HepG2 (cell line): ENCODE results near the gene MAP7D3. TPM values are rescaled to one million over a fixed set of nuclear protein-coding genes. Genes with fewer than 3 reads are reported as not detected.

Experiments used
- ATAC-seq: fragments of 200-7000 bp; cut with Tn5 transposase; 3 replicates; pipeline ENCODE4 v1.9.1; 2020; ENCODE audit warnings: mild to moderate bottlenecking, moderate library complexity
- Bru-seq: library from RNA; stranded (reverse); fragments of 400-500 nt; gene quantifications from one replicate; lab custom pipeline; 2021; lab: Mats Ljungman, UMichigan
- BruChase-seq, 2 experiments: library from RNA; stranded (reverse); fragments of 400-500 nt; gene quantifications; one replicate each; lab custom pipeline; 2021; lab: Mats Ljungman, UMichigan
- BruUV-seq: library from RNA; stranded (reverse); fragments of 400-500 nt; replicated peaks from 2 replicates; lab custom pipeline; 2021; lab: Mats Ljungman, UMichigan
- CTCF ChIA-PET: fragments of 300-600 bp; formaldehyde crosslinking; extraction: SDS; loops from one replicate; lab custom pipeline; 2021; ENCODE audit warnings: low total read pairs, inconsistent platforms, low intra/inter-chr PET ratio; lab: Yijun Ruan, JAX
- POLR2A ChIA-PET: fragments of 350-600 bp; sonication (Branson Sonifier 250); formaldehyde crosslinking; loops from one replicate; lab custom pipeline; 2020; ENCODE audit warnings: antibody characterized with exemption, inconsistent platforms; lab: Yijun Ruan, JAX
- DNase-seq: peaks from one replicate; pipeline ENCODE4 v3.0.0-alpha.2; 2015; ENCODE audit warnings: low spot score
- FAIRE-seq: peaks from 3 replicates; lab custom pipeline; 2011; peaks lifted over from hg19 to GRCh38; lab: Jason Lieb, UNC
- H2AFZ ChIP-seq: one replicate; pipeline ENCODE4 v1.6.1; 2011; ENCODE audit warnings: low read length, inconsistent platforms
- H3K27ac ChIP-seq: fragments of 300-600 bp; 3 replicates; pipeline ENCODE4 v1.8.0; 2011; ENCODE audit warnings: mixed run types, mild to moderate bottlenecking, mixed read lengths, low read length, inconsistent platforms; ENCODE audit not compliant: insufficient read depth; ENCODE audit errors: extremely low read length
- H3K27me3 ChIP-seq, 2 experiments: fragments of 200-600 bp in 1 of 2; 2 replicates in 1 of 2; 3 replicates in 1 of 2; pipeline versions ENCODE4 v1.6.0 to v1.8.0; 2011; ENCODE audit warnings: low read length in 2 of 2, mild to moderate bottlenecking in 2 of 2, moderate library complexity in 2 of 2, inconsistent platforms in 1 of 2; ENCODE audit not compliant: insufficient read depth in 2 of 2, control insufficient read depth in 1 of 2
- H3K36me3 ChIP-seq, 2 experiments: fragments of 200-600 bp in 1 of 2; replicated peaks in 1 of 2; 2 replicates in 1 of 2; 3 replicates in 1 of 2; pipeline versions ENCODE4 v1.5.1 to v1.8.0; 2011; ENCODE audit warnings: low read length in 2 of 2, inconsistent platforms in 1 of 2; ENCODE audit not compliant: insufficient read depth in 2 of 2, control insufficient read depth in 1 of 2
- H3K4me1 ChIP-seq: 2 replicates; pipeline ENCODE4 v1.5.1; 2012; ENCODE audit warnings: low read length, inconsistent platforms; ENCODE audit not compliant: insufficient read depth
- H3K4me2 ChIP-seq: 2 replicates; pipeline ENCODE4 v1.6.0; 2011; ENCODE audit warnings: low read depth, low read length, inconsistent platforms
- H3K4me3 ChIP-seq, 3 experiments: fragments of 200-600 bp in 1 of 3; sonication (generic), shearing (Covaris generic) in 1 of 3; replicated peaks in 1 of 3; 2 replicates each; pipeline ENCODE4 v1.5.1; 2011 to 2016; ENCODE audit warnings: low read length in 3 of 3, inconsistent platforms in 2 of 3, low read depth in 2 of 3, mild to moderate bottlenecking in 2 of 3, control low read depth in 1 of 3, mixed read lengths in 1 of 3; ENCODE audit not compliant: insufficient read depth in 1 of 3
- H3K79me2 ChIP-seq: one replicate; pipeline ENCODE4 v1.6.1; 2011; ENCODE audit warnings: low read length, inconsistent platforms; ENCODE audit not compliant: insufficient read depth
- H3K9ac ChIP-seq: 2 replicates; pipeline ENCODE4 v1.6.0; 2011; ENCODE audit warnings: mild to moderate bottlenecking, low read depth, low read length, inconsistent platforms; ENCODE audit not compliant: insufficient read depth
- H3K9me3 ChIP-seq: 2 replicates; pipeline ENCODE4 v1.5.1; 2012; ENCODE audit warnings: mild to moderate bottlenecking, low read length
- H4K20me1 ChIP-seq: 2 replicates; pipeline ENCODE4 v1.6.0; 2011; ENCODE audit warnings: inconsistent platforms, mild to moderate bottlenecking, low read length, moderate library complexity; ENCODE audit not compliant: insufficient read depth
- ATRX ChIP-seq: sonication (generic); formaldehyde crosslinking; IDR thresholded peaks from 2 replicates; pipeline ENCODE4 v1.4.0; 2020; ENCODE audit warnings: missing genetic modification reagents, borderline replicate concordance
- EED ChIP-seq: sonication (generic); formaldehyde crosslinking; IDR thresholded peaks from 2 replicates; pipeline ENCODE4 v1.5.0; 2020; ENCODE audit warnings: mild to moderate bottlenecking, missing genetic modification reagents
- FOXA3 ChIP-seq: IDR thresholded peaks from 2 replicates; pipeline ENCODE4 v1.6.1; 2016; ENCODE audit warnings: missing genetic modification reagents, missing compliant biosample characterization
- KLF13 ChIP-seq: sonication (generic); formaldehyde crosslinking; IDR thresholded peaks from 2 replicates; pipeline ENCODE4 v1.4.0; 2020; ENCODE audit warnings: mild to moderate bottlenecking, missing genetic modification reagents
- MIXL1 ChIP-seq: IDR thresholded peaks from 2 replicates; pipeline ENCODE4 v1.6.1; 2016
- PHF8 ChIP-seq: sonication (generic); formaldehyde crosslinking; IDR thresholded peaks from 2 replicates; pipeline ENCODE4 v1.5.0; 2020; ENCODE audit warnings: missing genetic modification reagents
- ZNF256 ChIP-seq: sonication (generic); formaldehyde crosslinking; conservative IDR thresholded peaks from 2 replicates; pipeline ENCODE4 v1.4.0; 2020; ENCODE audit warnings: missing genetic modification reagents
- ZNF816 ChIP-seq: sonication (generic); formaldehyde crosslinking; IDR thresholded peaks from 2 replicates; pipeline ENCODE4 v1.8.0; 2022; ENCODE audit warnings: missing genetic modification reagents, mild to moderate bottlenecking, borderline replicate concordance
- ZSCAN12 ChIP-seq: sonication (generic); formaldehyde crosslinking; IDR thresholded peaks from 2 replicates; pipeline ENCODE4 v1.9.0; 2021; ENCODE audit warnings: mild to moderate bottlenecking, missing genetic modification reagents
- WGBS: methylation state at CpG from one replicate; pipeline ENCODE4 v1.1.6; 2017; ENCODE audit warnings: low lambda C conversion rate; 5-methylcytosine and 5-hydroxymethylcytosine counted together
- in situ Hi-C: cut with HindIII; loops from 2 replicates; pipeline ENCODE4 v1.10.0; 2017; ENCODE audit warnings: low pct_unique_long_range_greater_than_20kb; ENCODE audit not compliant: extremely low pct_ligation_motif_present
- intact Hi-C: fragments of 100-400 bp; cut with micrococcal nuclease; formaldehyde crosslinking; loops from one replicate; pipeline ENCODE4 v1.10.0; 2022; ENCODE audit not compliant: unreplicated experiment
- long read RNA-seq, 2 experiments: library from RNA in 1 of 2; library from polyadenylated mRNA in 1 of 2; stranded (forward) in 1 of 2; unstranded in 1 of 2; transcript quantifications; one replicate each; pipeline ENCODE4 v2.0.0, GENCODE V29; 2019 to 2022
- polyA minus RNA-seq, 3 experiments: library from RNA; depleted of rRNA, polyadenylated mRNA; stranded (reverse); fragments of >200 nt; gene quantifications; 2 replicates each; pipeline ENCODE4 v1.2.3, GENCODE V29; 2011; ENCODE audit warnings: low replicate concordance in 1 of 3
- polyA plus RNA-seq, 8 experiments: library from polyadenylated mRNA; depleted of rRNA in 3 of 8; stranded (reverse) in 7 of 8; unstranded in 1 of 8; fragments of >200 nt; fragmentation: Illumina TruSeq in 4 of 8; extraction: Trizol in 4 of 8; gene quantifications; 2 replicates each; pipeline versions ENCODE4 v1.2.1 to v1.2.3, GENCODE V29; 2011 to 2016; ENCODE audit warnings: low read depth in 4 of 8, missing spikeins in 1 of 8, mixed read lengths in 1 of 8; ENCODE audit not compliant: insufficient read depth in 1 of 8
- total RNA-seq, 5 experiments: library from RNA; depleted of rRNA; stranded (reverse); fragments of >200 nt; fragmentation: Illumina TruSeq; extraction: Trizol; gene quantifications; 2 replicates each; pipeline ENCODE4 v1.2.3, GENCODE V29; 2016; ENCODE audit warnings: low read depth in 1 of 5
- TF ChIP-seq, protein P1 (sequence below): IDR thresholded peaks from 2 replicates; pipeline ENCODE4 v1.4.0; 2020; ENCODE audit warnings: mild to moderate bottlenecking, missing genetic modification reagents

MAP7D3 gene, protein sequence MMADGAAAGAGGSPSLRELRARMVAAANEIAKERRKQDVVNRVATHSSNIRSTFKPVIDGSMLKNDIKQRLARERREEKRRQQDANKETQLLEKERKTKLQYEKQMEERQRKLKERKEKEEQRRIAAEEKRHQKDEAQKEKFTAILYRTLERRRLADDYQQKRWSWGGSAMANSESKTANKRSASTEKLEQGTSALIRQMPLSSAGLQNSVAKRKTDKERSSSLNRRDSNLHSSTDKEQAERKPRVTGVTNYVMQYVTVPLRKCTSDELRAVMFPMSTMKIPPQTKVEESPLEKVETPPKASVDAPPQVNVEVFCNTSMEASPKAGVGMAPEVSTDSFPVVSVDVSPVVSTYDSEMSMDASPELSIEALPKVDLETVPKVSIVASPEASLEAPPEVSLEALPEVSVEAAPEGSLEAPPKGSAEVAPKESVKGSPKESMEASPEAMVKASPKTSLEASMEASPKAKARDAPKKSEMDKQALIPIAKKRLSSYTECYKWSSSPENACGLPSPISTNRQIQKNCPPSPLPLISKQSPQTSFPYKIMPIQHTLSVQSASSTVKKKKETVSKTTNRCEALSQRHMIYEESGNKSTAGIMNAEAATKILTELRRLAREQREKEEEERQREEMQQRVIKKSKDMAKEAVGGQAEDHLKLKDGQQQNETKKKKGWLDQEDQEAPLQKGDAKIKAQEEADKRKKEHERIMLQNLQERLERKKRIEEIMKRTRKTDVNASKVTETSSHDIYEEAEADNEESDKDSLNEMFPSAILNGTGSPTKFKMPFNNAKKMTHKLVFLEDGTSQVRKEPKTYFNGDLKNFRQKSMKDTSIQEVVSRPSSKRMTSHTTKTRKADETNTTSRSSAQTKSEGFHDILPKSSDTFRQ
- total RNA-seq (2016; rRNA removed; fragmentation: Illumina TruSeq; extraction: Trizol) (not detected in 2 replicates), polyA plus RNA-seq (2011; rRNA removed) (not detected in 2 replicates), polyA minus RNA-seq (2011; rRNA and poly(A)+ RNA removed; ENCODE audit: low replicate concordance) (17.4 TPM in 1 of 2 replicates, not detected in the other), Bru-seq, nascent RNA (percentile 8 among the genes with signal in this experiment), BruChase-seq, experiment 1, labeled RNA remaining after a 6-hour chase (percentile 7 among the genes with signal in this experiment), BruChase-seq, experiment 2, labeled RNA remaining after a 2-hour chase (percentile 8 among the genes with signal in this experiment)
- total RNA-seq (2016; cell fraction: cytosol; rRNA removed; fragmentation: Illumina TruSeq; extraction: Trizol; ENCODE audit: low read depth): not detected in 2 replicates
- total RNA-seq (2016; cell fraction: insoluble cytoplasmic fraction; rRNA removed; fragmentation: Illumina TruSeq; extraction: Trizol): not detected in 2 replicates
- not detected in 2 replicates for total RNA-seq (2016; cell fraction: membrane; rRNA removed; fragmentation: Illumina TruSeq; extraction: Trizol)
- not detected in 2 replicates for total RNA-seq (2016; cell fraction: nucleus; rRNA removed; fragmentation: Illumina TruSeq; extraction: Trizol)
- not detected in 2 replicates for polyA plus RNA-seq (2011; cell fraction: cytosol; rRNA removed)
- not detected in 2 replicates for polyA plus RNA-seq (2011; cell fraction: nucleus; rRNA removed)
- polyA plus RNA-seq (2012): not detected in 2 replicates
- not detected in 2 replicates for polyA plus RNA-seq (2016; cell fraction: cytosol; fragmentation: Illumina TruSeq; extraction: Trizol; ENCODE audit: low read depth)
- not detected in 2 replicates for polyA plus RNA-seq (2016; cell fraction: insoluble cytoplasmic fraction; fragmentation: Illumina TruSeq; extraction: Trizol; ENCODE audit: low read depth)
- not detected in 2 replicates for polyA plus RNA-seq (2016; cell fraction: membrane; fragmentation: Illumina TruSeq; extraction: Trizol; ENCODE audit: low read depth)
- polyA plus RNA-seq (2016; cell fraction: nucleus; fragmentation: Illumina TruSeq; extraction: Trizol; ENCODE audit: insufficient read depth, low read depth): not detected in 2 replicates
- not detected in 2 replicates for polyA minus RNA-seq (2011; cell fraction: cytosol; rRNA and poly(A)+ RNA removed)
- polyA minus RNA-seq (2011; cell fraction: nucleus; rRNA and poly(A)+ RNA removed): not detected in 2 replicates
- long read RNA-seq, experiment 1: 0 reads
- long read RNA-seq, experiment 2: 0 reads

DNA sequence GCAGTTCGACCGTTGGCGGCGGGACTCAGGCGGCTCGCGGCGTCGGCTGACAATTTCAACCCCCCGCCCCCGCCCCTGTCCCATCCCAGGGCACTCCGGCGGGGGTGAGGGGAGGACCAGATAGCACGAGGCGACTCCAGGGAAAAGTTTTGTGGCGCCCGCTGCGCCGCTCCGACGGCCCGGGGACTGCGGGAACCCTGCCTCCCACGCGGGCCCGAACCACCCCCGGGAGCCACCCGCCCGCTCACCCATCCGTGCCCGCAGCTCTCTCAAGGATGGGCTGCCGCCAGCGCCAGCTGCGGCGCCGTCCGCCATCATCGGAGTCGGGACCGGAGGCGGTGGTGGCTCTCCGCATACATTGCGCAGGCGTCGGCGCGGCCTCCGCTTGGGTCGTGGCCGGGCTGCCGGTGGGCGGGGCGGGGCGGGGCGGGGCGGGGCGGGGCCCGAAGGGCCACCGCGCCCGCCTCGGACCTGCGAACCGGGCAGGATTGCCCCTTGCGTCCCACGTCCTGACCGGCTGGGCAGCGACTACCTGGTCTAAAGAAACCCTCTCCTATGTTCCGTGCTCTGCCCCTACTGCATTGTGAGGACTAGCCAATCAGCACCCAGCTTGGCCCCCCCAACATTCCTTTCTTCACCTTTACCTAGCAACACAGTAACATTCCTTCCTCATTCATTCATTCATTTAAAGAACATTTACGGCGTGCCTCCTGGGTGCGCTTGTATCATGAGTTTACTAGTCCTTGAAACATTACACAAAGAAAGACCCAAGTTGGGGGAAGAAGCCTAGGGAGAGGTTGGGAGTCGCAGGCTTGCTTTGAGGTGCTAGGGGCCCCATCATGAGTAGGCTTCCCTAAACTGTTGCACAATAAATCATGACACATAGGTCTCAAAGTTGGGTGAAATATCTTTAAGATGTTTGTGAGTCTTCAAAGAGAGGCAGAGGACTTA, at the start of gene MAP7D3:
Gene MAP7D3, minus strand, starts transcription at position 360 of the 951 bp plus-strand sequence. Its CDS starts 42 bp downstream, at position 318.
- Histone ChIP-seq H3K27me3 (no peaks in the 10 kb centered on the region), H3K9me3 (no peaks in the 10 kb centered on the region), H2AFZ (no peak within 1 kb of the TSS), H3K9ac (no peak within 1 kb of the TSS), H3K36me3 (no peaks in the 10 kb centered on the region), H3K4me3 (no peak within 1 kb of the TSS), H3K27ac (no peak within 1 kb of the TSS), H3K79me2 (no peaks in the 10 kb centered on the region), H3K4me1 (no peaks in the 10 kb centered on the region), H4K20me1 (no peaks in the 10 kb centered on the region), H3K4me2 (no peak within 1 kb of the TSS)
- intact Hi-C loops: no loop called here
- no peak for DNase-seq
- no peak for FAIRE-seq
- no peak for ATAC-seq
- POLR2A ChIA-PET: no interaction called here
- no TSS peak for BruUV-seq
- CTCF ChIA-PET: no interaction called here
- in situ Hi-C loops: no loop called here
- 93% methylated on average over 5 of the region's 73 CpGs for WGBS
- TF ChIP-seq PHF8: no peak
- TF ChIP-seq EED (CRISPR knock-in tag): no peak
- TF ChIP-seq, protein P1, sequence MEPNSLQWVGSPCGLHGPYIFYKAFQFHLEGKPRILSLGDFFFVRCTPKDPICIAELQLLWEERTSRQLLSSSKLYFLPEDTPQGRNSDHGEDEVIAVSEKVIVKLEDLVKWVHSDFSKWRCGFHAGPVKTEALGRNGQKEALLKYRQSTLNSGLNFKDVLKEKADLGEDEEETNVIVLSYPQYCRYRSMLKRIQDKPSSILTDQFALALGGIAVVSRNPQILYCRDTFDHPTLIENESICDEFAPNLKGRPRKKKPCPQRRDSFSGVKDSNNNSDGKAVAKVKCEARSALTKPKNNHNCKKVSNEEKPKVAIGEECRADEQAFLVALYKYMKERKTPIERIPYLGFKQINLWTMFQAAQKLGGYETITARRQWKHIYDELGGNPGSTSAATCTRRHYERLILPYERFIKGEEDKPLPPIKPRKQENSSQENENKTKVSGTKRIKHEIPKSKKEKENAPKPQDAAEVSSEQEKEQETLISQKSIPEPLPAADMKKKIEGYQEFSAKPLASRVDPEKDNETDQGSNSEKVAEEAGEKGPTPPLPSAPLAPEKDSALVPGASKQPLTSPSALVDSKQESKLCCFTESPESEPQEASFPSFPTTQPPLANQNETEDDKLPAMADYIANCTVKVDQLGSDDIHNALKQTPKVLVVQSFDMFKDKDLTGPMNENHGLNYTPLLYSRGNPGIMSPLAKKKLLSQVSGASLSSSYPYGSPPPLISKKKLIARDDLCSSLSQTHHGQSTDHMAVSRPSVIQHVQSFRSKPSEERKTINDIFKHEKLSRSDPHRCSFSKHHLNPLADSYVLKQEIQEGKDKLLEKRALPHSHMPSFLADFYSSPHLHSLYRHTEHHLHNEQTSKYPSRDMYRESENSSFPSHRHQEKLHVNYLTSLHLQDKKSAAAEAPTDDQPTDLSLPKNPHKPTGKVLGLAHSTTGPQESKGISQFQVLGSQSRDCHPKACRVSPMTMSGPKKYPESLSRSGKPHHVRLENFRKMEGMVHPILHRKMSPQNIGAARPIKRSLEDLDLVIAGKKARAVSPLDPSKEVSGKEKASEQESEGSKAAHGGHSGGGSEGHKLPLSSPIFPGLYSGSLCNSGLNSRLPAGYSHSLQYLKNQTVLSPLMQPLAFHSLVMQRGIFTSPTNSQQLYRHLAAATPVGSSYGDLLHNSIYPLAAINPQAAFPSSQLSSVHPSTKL (CRISPR knock-in tag): no peak
- TF ChIP-seq ZNF256 (CRISPR knock-in tag): no peak
- TF ChIP-seq FOXA3 (CRISPR knock-in tag): no peak
- no peak for TF ChIP-seq MIXL1 (CRISPR knock-in tag)
- TF ChIP-seq ZNF816 (CRISPR knock-in tag): no peak
- no peak for TF ChIP-seq ZSCAN12 (CRISPR knock-in tag)
- TF ChIP-seq KLF13: no peak
- no peak for TF ChIP-seq ATRX (CRISPR knock-in tag)
